IMR-90 (cell line): ENCODE data around the gene CCDC102B.
A peak's percentile ranks its signal among the peaks of the same experiment; 100 is the strongest.

Experiments used
- BHLHE40 ChIP-seq: fragments of 150-350 bp; IDR thresholded peaks from 2 replicates; pipeline ENCODE4 v1.6.1; 2016; ENCODE audit warnings: mild to moderate bottlenecking, low read depth, low read length
- CEBPB ChIP-seq: IDR thresholded peaks from 2 replicates; pipeline ENCODE4 v1.6.1; 2012; ENCODE audit warnings: low read depth, low read length, improper control_type of control experiment
- CTCF ChIP-seq: conservative IDR thresholded peaks from 2 replicates; pipeline ENCODE4 v1.5.1; 2012; ENCODE audit warnings: mild to moderate bottlenecking, low read depth, low read length, improper control_type of control experiment
- FOS ChIP-seq: fragments of 150-350 bp; IDR thresholded peaks from 2 replicates; pipeline ENCODE4 v1.6.1; 2016; ENCODE audit warnings: low read depth, low read length
- MAFK ChIP-seq: IDR thresholded peaks from 2 replicates; pipeline ENCODE4 v1.6.1; 2012; ENCODE audit warnings: low read depth, low read length, improper control_type of control experiment
- MAZ ChIP-seq: IDR thresholded peaks from 2 replicates; pipeline ENCODE4 v1.6.1; 2012; ENCODE audit warnings: low read depth, mild to moderate bottlenecking, low read length, improper control_type of control experiment, moderate library complexity, borderline replicate concordance
- MXI1 ChIP-seq: IDR thresholded peaks from 2 replicates; pipeline ENCODE4 v1.6.1; 2012; ENCODE audit warnings: low read depth, mild to moderate bottlenecking, low read length, moderate library complexity, borderline replicate concordance
- POLR2A ChIP-seq: IDR thresholded peaks from 2 replicates; pipeline ENCODE4 v1.6.1; 2012; ENCODE audit warnings: mild to moderate bottlenecking, low read depth, low read length
- RAD21 ChIP-seq: IDR thresholded peaks from 2 replicates; pipeline ENCODE4 v1.6.1; 2012; ENCODE audit warnings: low read length, improper control_type of control experiment
- RCOR1 ChIP-seq: IDR thresholded peaks from 2 replicates; pipeline ENCODE4 v1.6.1; 2012; ENCODE audit warnings: mild to moderate bottlenecking, low read length, improper control_type of control experiment; ENCODE audit not compliant: insufficient replicate concordance
- RFX5 ChIP-seq: IDR thresholded peaks from 2 replicates; pipeline ENCODE4 v1.8.0; 2012; ENCODE audit warnings: low read depth, mild to moderate bottlenecking, low read length, moderate library complexity
- SMC3 ChIP-seq: fragments of 150-350 bp; IDR thresholded peaks from 2 replicates; pipeline ENCODE4 v1.6.1; 2016; ENCODE audit warnings: low read depth, mild to moderate bottlenecking, antibody characterized with exemption, low read length, moderate library complexity
- USF2 ChIP-seq: fragments of 150-350 bp; IDR thresholded peaks from 2 replicates; pipeline ENCODE4 v1.6.1; 2017; ENCODE audit warnings: mild to moderate bottlenecking, antibody characterized with exemption, low read length, low read depth

GRCh38 chr18:68984342-68984741, 186.5 kb downstream of the CCDC102B start:
- TF ChIP-seq CTCF (no peak), POLR2A (no peak), FOS (no peak), SMC3 (no peak), RFX5 (no peak), MAZ (no peak), CEBPB (0 out of 2 replicates have a peak, but pooled peaks have one; percentile 12), BHLHE40 (no peak), USF2 (no peak), RAD21 (no peak), RCOR1 (no peak), MXI1 (no peak), MAFK (no peak)
